HepG2 (cell line): ENCODE data around the gene ZDHHC11. TPM values are rescaled to one million over a fixed set of nuclear protein-coding genes. Genes with fewer than 3 reads are reported as not detected.

Source experiments
- ATAC-seq: fragments of 200-7000 bp; cut with Tn5 transposase; 3 replicates; pipeline ENCODE4 v1.9.1; 2020; ENCODE audit warnings: mild to moderate bottlenecking, moderate library complexity
- BruUV-seq: library from RNA; stranded (reverse); fragments of 400-500 nt; replicated peaks from 2 replicates; lab custom pipeline; 2021; lab: Mats Ljungman, UMichigan
- CTCF ChIA-PET: fragments of 300-600 bp; formaldehyde crosslinking; extraction: SDS; loops from one replicate; lab custom pipeline; 2021; ENCODE audit warnings: low total read pairs, inconsistent platforms, low intra/inter-chr PET ratio; lab: Yijun Ruan, JAX
- POLR2A ChIA-PET: fragments of 350-600 bp; sonication (Branson Sonifier 250); formaldehyde crosslinking; loops from one replicate; lab custom pipeline; 2020; ENCODE audit warnings: antibody characterized with exemption, inconsistent platforms; lab: Yijun Ruan, JAX
- DNase-seq: peaks from one replicate; pipeline ENCODE4 v3.0.0-alpha.2; 2015; ENCODE audit warnings: low spot score
- FAIRE-seq: peaks from 3 replicates; lab custom pipeline; 2011; peaks lifted over from hg19 to GRCh38; lab: Jason Lieb, UNC
- H2AFZ ChIP-seq: one replicate; pipeline ENCODE4 v1.6.1; 2011; ENCODE audit warnings: low read length, inconsistent platforms
- H3K27ac ChIP-seq: fragments of 300-600 bp; 3 replicates; pipeline ENCODE4 v1.8.0; 2011; ENCODE audit warnings: mixed run types, mild to moderate bottlenecking, mixed read lengths, low read length, inconsistent platforms; ENCODE audit not compliant: insufficient read depth; ENCODE audit errors: extremely low read length
- H3K27me3 ChIP-seq, 2 experiments: fragments of 200-600 bp in 1 of 2; 2 replicates in 1 of 2; 3 replicates in 1 of 2; pipeline versions ENCODE4 v1.6.0 to v1.8.0; 2011; ENCODE audit warnings: low read length in 2 of 2, mild to moderate bottlenecking in 2 of 2, moderate library complexity in 2 of 2, inconsistent platforms in 1 of 2; ENCODE audit not compliant: insufficient read depth in 2 of 2, control insufficient read depth in 1 of 2
- H3K36me3 ChIP-seq, 2 experiments: fragments of 200-600 bp in 1 of 2; replicated peaks in 1 of 2; 2 replicates in 1 of 2; 3 replicates in 1 of 2; pipeline versions ENCODE4 v1.5.1 to v1.8.0; 2011; ENCODE audit warnings: low read length in 2 of 2, inconsistent platforms in 1 of 2; ENCODE audit not compliant: insufficient read depth in 2 of 2, control insufficient read depth in 1 of 2
- H3K4me1 ChIP-seq: 2 replicates; pipeline ENCODE4 v1.5.1; 2012; ENCODE audit warnings: low read length, inconsistent platforms; ENCODE audit not compliant: insufficient read depth
- H3K4me2 ChIP-seq: 2 replicates; pipeline ENCODE4 v1.6.0; 2011; ENCODE audit warnings: low read depth, low read length, inconsistent platforms
- H3K4me3 ChIP-seq, 3 experiments: fragments of 200-600 bp in 1 of 3; sonication (generic), shearing (Covaris generic) in 1 of 3; replicated peaks in 1 of 3; 2 replicates each; pipeline ENCODE4 v1.5.1; 2011 to 2016; ENCODE audit warnings: low read length in 3 of 3, inconsistent platforms in 2 of 3, low read depth in 2 of 3, mild to moderate bottlenecking in 2 of 3, control low read depth in 1 of 3, mixed read lengths in 1 of 3; ENCODE audit not compliant: insufficient read depth in 1 of 3
- H3K79me2 ChIP-seq: one replicate; pipeline ENCODE4 v1.6.1; 2011; ENCODE audit warnings: low read length, inconsistent platforms; ENCODE audit not compliant: insufficient read depth
- H3K9ac ChIP-seq: 2 replicates; pipeline ENCODE4 v1.6.0; 2011; ENCODE audit warnings: mild to moderate bottlenecking, low read depth, low read length, inconsistent platforms; ENCODE audit not compliant: insufficient read depth
- H3K9me3 ChIP-seq: 2 replicates; pipeline ENCODE4 v1.5.1; 2012; ENCODE audit warnings: mild to moderate bottlenecking, low read length
- H4K20me1 ChIP-seq: 2 replicates; pipeline ENCODE4 v1.6.0; 2011; ENCODE audit warnings: inconsistent platforms, mild to moderate bottlenecking, low read length, moderate library complexity; ENCODE audit not compliant: insufficient read depth
- AGO1 ChIP-seq: fragments of 200-400 bp; formaldehyde crosslinking; IDR thresholded peaks from 2 replicates; pipeline ENCODE4 v1.6.1; 2017; ENCODE audit warnings: mild to moderate bottlenecking, low read depth, low read length, moderate library complexity; ENCODE audit not compliant: poor library complexity, severe bottlenecking
- BCL3 ChIP-seq: sonication (generic); formaldehyde crosslinking; IDR thresholded peaks from 2 replicates; pipeline ENCODE4 v1.5.1; 2020; ENCODE audit warnings: mild to moderate bottlenecking, missing genetic modification reagents, moderate library complexity
- CEBPG ChIP-seq: IDR thresholded peaks from 2 replicates; pipeline ENCODE4 v1.6.1; 2016
- GFI1 ChIP-seq: sonication (generic); formaldehyde crosslinking; IDR thresholded peaks from 2 replicates; pipeline ENCODE4 v1.5.0; 2020; ENCODE audit warnings: missing genetic modification reagents, mild to moderate bottlenecking, borderline replicate concordance
- HBP1 ChIP-seq: IDR thresholded peaks from 2 replicates; pipeline ENCODE4 v1.6.1; 2016; ENCODE audit warnings: low read depth, control low read depth
- RERE ChIP-seq: IDR thresholded peaks from 2 replicates; pipeline ENCODE4 v1.6.1; 2016; ENCODE audit warnings: low read depth, missing genetic modification reagents, missing compliant biosample characterization
- SP140L ChIP-seq: sonication (generic); formaldehyde crosslinking; IDR thresholded peaks from 2 replicates; pipeline ENCODE4 v1.4.0; 2020; ENCODE audit warnings: missing genetic modification reagents, borderline replicate concordance
- TAF1 ChIP-seq: sonication (generic); formaldehyde crosslinking; IDR thresholded peaks from 2 replicates; pipeline ENCODE4 v1.4.0; 2020; ENCODE audit warnings: missing genetic modification reagents
- ZKSCAN1 ChIP-seq: fragments of 150-350 bp; IDR thresholded peaks from 2 replicates; pipeline ENCODE4 v1.6.1; 2014; ENCODE audit warnings: low read length
- ZNF343 ChIP-seq: sonication (generic); formaldehyde crosslinking; IDR thresholded peaks from 2 replicates; pipeline ENCODE4 v1.4.0; 2020; ENCODE audit warnings: mild to moderate bottlenecking, missing genetic modification reagents
- WGBS: methylation state at CpG from one replicate; pipeline ENCODE4 v1.1.6; 2017; ENCODE audit warnings: low lambda C conversion rate; 5-methylcytosine and 5-hydroxymethylcytosine counted together
- in situ Hi-C: cut with HindIII; loops from 2 replicates; pipeline ENCODE4 v1.10.0; 2017; ENCODE audit warnings: low pct_unique_long_range_greater_than_20kb; ENCODE audit not compliant: extremely low pct_ligation_motif_present
- intact Hi-C: fragments of 100-400 bp; cut with micrococcal nuclease; formaldehyde crosslinking; loops from one replicate; pipeline ENCODE4 v1.10.0; 2022; ENCODE audit not compliant: unreplicated experiment
- polyA plus RNA-seq, 8 experiments: library from polyadenylated mRNA; depleted of rRNA in 3 of 8; stranded (reverse) in 7 of 8; unstranded in 1 of 8; fragments of >200 nt; fragmentation: Illumina TruSeq in 4 of 8; extraction: Trizol in 4 of 8; gene quantifications; 2 replicates each; pipeline versions ENCODE4 v1.2.1 to v1.2.3, GENCODE V29; 2011 to 2016; ENCODE audit warnings: low read depth in 4 of 8, missing spikeins in 1 of 8, mixed read lengths in 1 of 8; ENCODE audit not compliant: insufficient read depth in 1 of 8
- total RNA-seq, 5 experiments: library from RNA; depleted of rRNA; stranded (reverse); fragments of >200 nt; fragmentation: Illumina TruSeq; extraction: Trizol; gene quantifications; 2 replicates each; pipeline ENCODE4 v1.2.3, GENCODE V29; 2016; ENCODE audit warnings: low read depth in 1 of 5

Gene ZDHHC11
- total and polyA plus RNA-seq, 2 of the 13 experiments (the other 11 are each of a cell fraction or from before 2014, with no cell fraction given), result 2.1 to 4.0 TPM

GRCh38 chr5:765948-766631 lies 84.7 kb downstream of the ZDHHC11 start:
- DNase-seq, result no peak
- in situ Hi-C loops (no loop called here), intact Hi-C loops (no loop called here)
- 54% methylated on average over 15 of the region's 18 CpGs for WGBS
- TF ChIP-seq GFI1 (no peak), ZNF343 (no peak), ZKSCAN1 (no peak), BCL3 (CRISPR knock-in tag) (no peak), SP140L (no peak), CEBPG (no peak), HBP1 (CRISPR knock-in tag) (no peak), AGO1 (no peak), TAF1 (no peak), RERE (CRISPR knock-in tag) (no peak)
- no TSS peak for BruUV-seq
- CTCF ChIA-PET, result no interaction called here
- Histone ChIP-seq H3K4me2 (no peak overlapping the region), H3K9me3 (no peaks in the 10 kb centered on the region), H3K9ac (no peak overlapping the region), H3K79me2 (no peaks in the 10 kb centered on the region), H3K36me3 (no peaks in the 10 kb centered on the region), H2AFZ (no peak overlapping the region), H3K27ac (no peak overlapping the region), H3K4me3 (no peak overlapping the region), H3K4me1 (no peaks in the 10 kb centered on the region), H4K20me1 (no peaks in the 10 kb centered on the region), H3K27me3 (peaks cover 0 to 24% of the 10 kb centered on the region in 2 experiments)
- POLR2A ChIA-PET, result no interaction called here
- no peak for FAIRE-seq
- ATAC-seq, result no peak
